CD4-positive, alpha-beta T cell treated with Interleukin-15 for 4 hours (primary cell): ENCODE data around the gene MUC20.

ENCODE experiments used
- DNase-seq: peaks from one replicate; pipeline ENCODE4 v3.0.0-alpha.2; 2020; ENCODE audit warnings: low spot score

MUC20 gene

GRCh38 chr3:195755391-195755790 is 34.6 kb downstream of the MUC20 start:
- no peak for DNase-seq

GRCh38 chr3:195755791-195756676 is 35.3 kb downstream of the MUC20 start:
- peak; percentile 43 for DNase-seq

- DNase-seq: no peak
These were observed 36.6 kb downstream of the MUC20 start for GRCh38 chr3:195757438-195757770.

- DNase-seq: no peak
These were observed 37.0 kb downstream of the MUC20 start for GRCh38 chr3:195757827-195758226.

- DNase-seq: no peak
These were observed 38.1 kb downstream of the MUC20 start for GRCh38 chr3:195758721-195759353.

GRCh38 chr3:195760345-195761122 is 39.8 kb downstream of the MUC20 start:
- no peak for DNase-seq

GRCh38 chr3:195761123-195761566 is 40.4 kb downstream of the MUC20 start:
- DNase-seq: no peak

- no peak for DNase-seq
These were observed 40.9 kb downstream of the MUC20 start for GRCh38 chr3:195761567-195762248.

- DNase-seq: no peak
These were observed 41.4 kb downstream of the MUC20 start for GRCh38 chr3:195762249-195762585.

GRCh38 chr3:195762611-195763010 is 41.8 kb downstream of the MUC20 start:
- no peak for DNase-seq

GRCh38 chr3:195763076-195763830 is 42.5 kb downstream of the MUC20 start:
- DNase-seq: no peak

- DNase-seq: no peak
These were observed 43.4 kb downstream of the MUC20 start for GRCh38 chr3:195763843-195764825.

- DNase-seq: no peak
These were observed 44.4 kb downstream of the MUC20 start for GRCh38 chr3:195764961-195765706.

- no peak for DNase-seq
These were observed 45.9 kb downstream of the MUC20 start for GRCh38 chr3:195766671-195767070.

- no peak for DNase-seq
These were observed 47.0 kb downstream of the MUC20 start for GRCh38 chr3:195767792-195768191.

- DNase-seq: no peak
These were observed 47.6 kb downstream of the MUC20 start for GRCh38 chr3:195768414-195768813.

- DNase-seq: no peak
These were observed 48.1 kb downstream of the MUC20 start for GRCh38 chr3:195768831-195769303.

GRCh38 chr3:195769551-195769950 is 48.8 kb downstream of the MUC20 start:
- no peak for DNase-seq

- no peak for DNase-seq
These were observed 49.5 kb downstream of the MUC20 start for GRCh38 chr3:195770081-195770840.
